ENCODE results near the gene PFDN6.

The PFDN6 gene

DNA sequence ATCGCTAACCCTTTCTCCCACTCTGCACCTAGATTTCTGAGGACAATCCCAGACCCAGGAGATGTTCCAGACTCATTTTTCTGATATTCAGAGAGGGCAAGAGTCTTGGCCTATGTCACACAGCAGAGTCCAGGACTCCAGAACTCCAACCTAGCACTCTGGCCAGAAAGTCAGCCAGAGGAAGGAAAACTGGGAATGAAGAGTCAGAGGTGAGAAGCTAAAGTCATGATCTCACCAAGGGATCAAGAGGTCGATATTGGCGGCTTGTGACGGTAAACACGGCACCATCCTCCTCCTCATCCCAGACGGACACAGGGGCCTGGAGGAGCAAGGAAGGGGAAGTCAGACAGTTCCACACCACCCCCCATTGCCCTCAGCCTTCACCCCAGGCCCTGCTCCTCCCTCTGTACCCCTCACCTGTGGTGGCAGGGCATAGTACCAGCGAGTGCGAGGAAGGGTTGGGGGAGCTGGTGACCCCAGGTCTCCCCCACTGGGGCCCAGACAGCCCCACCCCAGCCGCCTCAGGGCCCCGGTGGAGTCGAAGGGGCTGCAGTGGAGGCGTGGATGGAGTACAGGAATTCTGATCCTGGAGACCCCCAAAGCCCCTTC lies 7.5 kb downstream of the PFDN6 start:
- Histone ChIP-seq H3K36me3 (peaks cover 73% of the 10 kb centered on the region), H3K27me3 (no peaks in the 10 kb centered on the region), H3K27ac (peak overlapping the region; percentile 98), H3K4me1 (ENCODE audit: control insufficient read depth in 1 of 2, insufficient read depth in 1 of 2, low read depth in 1 of 2, low read length in 1 of 2) (peaks cover 33 to 38% of the 10 kb centered on the region in 2 experiments), H3K9me3 (no peaks in the 10 kb centered on the region), H3K4me3 (ENCODE audit: low read depth in 1 of 2, low read length in 1 of 2) (peak overlapping the region; percentile 86 to 90)
- TF ChIP-seq, protein P1, sequence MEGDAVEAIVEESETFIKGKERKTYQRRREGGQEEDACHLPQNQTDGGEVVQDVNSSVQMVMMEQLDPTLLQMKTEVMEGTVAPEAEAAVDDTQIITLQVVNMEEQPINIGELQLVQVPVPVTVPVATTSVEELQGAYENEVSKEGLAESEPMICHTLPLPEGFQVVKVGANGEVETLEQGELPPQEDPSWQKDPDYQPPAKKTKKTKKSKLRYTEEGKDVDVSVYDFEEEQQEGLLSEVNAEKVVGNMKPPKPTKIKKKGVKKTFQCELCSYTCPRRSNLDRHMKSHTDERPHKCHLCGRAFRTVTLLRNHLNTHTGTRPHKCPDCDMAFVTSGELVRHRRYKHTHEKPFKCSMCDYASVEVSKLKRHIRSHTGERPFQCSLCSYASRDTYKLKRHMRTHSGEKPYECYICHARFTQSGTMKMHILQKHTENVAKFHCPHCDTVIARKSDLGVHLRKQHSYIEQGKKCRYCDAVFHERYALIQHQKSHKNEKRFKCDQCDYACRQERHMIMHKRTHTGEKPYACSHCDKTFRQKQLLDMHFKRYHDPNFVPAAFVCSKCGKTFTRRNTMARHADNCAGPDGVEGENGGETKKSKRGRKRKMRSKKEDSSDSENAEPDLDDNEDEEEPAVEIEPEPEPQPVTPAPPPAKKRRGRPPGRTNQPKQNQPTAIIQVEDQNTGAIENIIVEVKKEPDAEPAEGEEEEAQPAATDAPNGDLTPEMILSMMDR (IDR thresholded peaks at IDR 0.05): no peak

DNA sequence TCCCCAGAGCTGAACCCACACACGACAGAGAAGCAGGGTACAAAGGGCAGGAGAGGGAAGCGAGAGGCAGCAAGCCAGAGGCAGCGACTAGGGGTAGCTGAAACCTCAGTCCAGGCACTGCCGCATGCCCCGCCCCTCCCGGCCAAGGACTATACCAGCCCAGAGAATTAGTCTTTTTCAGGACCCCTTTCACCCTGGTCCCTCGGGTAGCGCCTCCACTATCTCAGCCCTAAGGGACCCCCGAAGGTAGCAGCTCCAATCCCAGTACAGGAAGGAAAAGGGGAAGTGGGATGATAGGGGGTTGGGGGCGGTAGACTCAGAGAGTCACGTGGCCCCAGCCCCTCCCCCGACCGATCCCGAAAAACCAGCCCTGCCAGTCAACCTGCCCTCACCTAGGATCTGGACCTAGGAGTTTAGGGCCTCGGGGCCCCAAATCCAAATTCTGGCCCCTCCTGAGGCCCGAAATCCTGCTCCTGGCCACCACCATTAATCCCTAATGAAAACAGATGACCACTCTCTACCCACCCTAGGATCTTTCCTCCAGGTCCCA lies 8.1 kb downstream of the PFDN6 start:
- H3K27me3 ChIP-seq: no peaks in the 10 kb centered on the region
- peak overlapping the region; percentile 86 to 90 for H3K4me3 ChIP-seq (ENCODE audit: low read depth in 1 of 2, low read length in 1 of 2)
- TF ChIP-seq, protein P1 (IDR thresholded peaks at IDR 0.05): no peak
- H3K27ac ChIP-seq: peak overlapping the region; percentile 98
- no peaks in the 10 kb centered on the region for H3K9me3 ChIP-seq
- peaks cover 73% of the 10 kb centered on the region for H3K36me3 ChIP-seq
- peaks cover 33 to 38% of the 10 kb centered on the region in 2 experiments for H3K4me1 ChIP-seq (ENCODE audit: control insufficient read depth in 1 of 2, insufficient read depth in 1 of 2, low read depth in 1 of 2, low read length in 1 of 2)

DNA sequence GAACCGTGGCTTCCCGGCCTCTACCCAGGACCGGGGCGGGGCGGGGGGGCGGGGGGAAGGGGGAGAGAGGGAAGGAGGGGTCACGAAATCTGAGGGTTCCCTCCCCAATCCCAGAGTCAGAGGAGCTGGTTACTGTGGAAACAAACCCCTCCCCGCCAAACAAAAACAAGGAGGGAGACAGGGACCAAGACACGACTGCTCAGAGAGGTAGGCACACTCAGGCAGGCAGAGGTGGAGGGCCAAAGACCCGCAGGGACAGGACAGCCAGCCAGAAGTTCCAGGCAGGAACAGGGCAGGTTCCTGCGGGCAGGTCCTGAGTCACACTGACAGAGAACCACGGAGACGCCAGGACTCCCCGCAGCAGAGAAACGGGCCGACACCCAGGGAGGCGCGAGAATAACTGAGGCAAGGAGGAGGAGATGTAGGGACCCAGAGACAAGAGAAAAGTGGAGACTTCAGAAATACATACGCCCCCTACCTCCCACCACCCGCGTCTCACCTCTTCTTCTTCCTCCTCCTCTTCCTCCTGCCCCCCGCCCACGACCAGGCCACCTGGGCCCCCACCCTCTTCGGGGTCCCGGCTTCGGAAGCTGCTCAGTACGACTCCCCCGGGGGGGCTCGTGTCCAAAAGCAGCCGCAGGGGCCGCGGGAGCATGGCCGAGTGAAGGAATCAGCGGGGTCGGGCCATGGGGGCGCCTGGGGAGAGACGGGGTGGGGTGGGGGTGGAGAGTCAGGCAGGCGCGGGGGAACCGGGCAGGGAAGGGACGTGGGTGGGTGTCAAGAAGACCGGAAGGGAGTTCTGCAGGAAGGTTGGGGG lies 8.8 kb downstream of the PFDN6 start:
- Histone ChIP-seq H3K4me1 (ENCODE audit: control insufficient read depth in 1 of 2, insufficient read depth in 1 of 2, low read depth in 1 of 2, low read length in 1 of 2) (peaks cover 33 to 38% of the 10 kb centered on the region in 2 experiments), H3K4me3 (ENCODE audit: low read depth in 1 of 2, low read length in 1 of 2) (peak overlapping the region; percentile 86 to 90), H3K27ac (peak overlapping the region; percentile 98), H3K36me3 (peaks cover 73% of the 10 kb centered on the region), H3K27me3 (no peaks in the 10 kb centered on the region), H3K9me3 (no peaks in the 10 kb centered on the region)
- TF ChIP-seq, protein P1 (IDR thresholded peaks at IDR 0.05): peak; percentile 5

DNA sequence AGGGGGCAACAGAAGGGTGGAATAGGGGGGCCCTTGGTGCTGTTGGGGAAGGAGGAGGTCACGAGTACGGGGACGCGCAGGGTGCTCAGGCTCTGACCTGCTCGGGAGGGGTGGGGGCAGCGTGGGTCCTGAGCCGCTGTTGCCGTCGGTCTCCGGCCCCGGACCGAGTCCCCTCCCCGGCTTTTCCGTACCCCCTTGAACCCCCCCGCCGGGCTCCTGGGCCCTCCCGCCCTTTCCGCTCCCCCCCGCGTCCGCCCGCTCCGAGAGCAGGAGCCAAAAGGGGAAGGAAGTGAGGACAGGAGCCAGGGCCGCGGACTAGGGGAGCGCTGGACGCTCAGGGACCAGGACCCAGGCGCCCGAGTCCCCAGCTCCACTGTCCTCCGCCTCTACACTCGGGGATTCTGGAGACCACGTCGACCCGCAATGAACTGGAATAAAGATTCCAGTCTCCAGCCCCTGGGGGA lies 9.4 kb downstream of the PFDN6 start, which contains the start of gene RGL2:
Gene RGL2 (minus strand): TSS at position 170 of the 464 bp plus-strand sequence. CDS start 332 bp downstream, outside the sequence.
- Histone ChIP-seq H3K36me3 (peaks cover 73% of the 10 kb centered on the region), H3K27me3 (no peaks in the 10 kb centered on the region), H3K9me3 (no peaks in the 10 kb centered on the region), H3K27ac (peak within 1 kb of the TSS; percentile 98), H3K4me1 (ENCODE audit: control insufficient read depth in 1 of 2, insufficient read depth in 1 of 2, low read depth in 1 of 2, low read length in 1 of 2) (peaks cover 33 to 38% of the 10 kb centered on the region in 2 experiments), H3K4me3 (ENCODE audit: low read depth in 1 of 2, low read length in 1 of 2) (peak within 1 kb of the TSS; percentile 86 to 90)
- TF ChIP-seq, protein P1 (IDR thresholded peaks at IDR 0.05): no peak

DNA sequence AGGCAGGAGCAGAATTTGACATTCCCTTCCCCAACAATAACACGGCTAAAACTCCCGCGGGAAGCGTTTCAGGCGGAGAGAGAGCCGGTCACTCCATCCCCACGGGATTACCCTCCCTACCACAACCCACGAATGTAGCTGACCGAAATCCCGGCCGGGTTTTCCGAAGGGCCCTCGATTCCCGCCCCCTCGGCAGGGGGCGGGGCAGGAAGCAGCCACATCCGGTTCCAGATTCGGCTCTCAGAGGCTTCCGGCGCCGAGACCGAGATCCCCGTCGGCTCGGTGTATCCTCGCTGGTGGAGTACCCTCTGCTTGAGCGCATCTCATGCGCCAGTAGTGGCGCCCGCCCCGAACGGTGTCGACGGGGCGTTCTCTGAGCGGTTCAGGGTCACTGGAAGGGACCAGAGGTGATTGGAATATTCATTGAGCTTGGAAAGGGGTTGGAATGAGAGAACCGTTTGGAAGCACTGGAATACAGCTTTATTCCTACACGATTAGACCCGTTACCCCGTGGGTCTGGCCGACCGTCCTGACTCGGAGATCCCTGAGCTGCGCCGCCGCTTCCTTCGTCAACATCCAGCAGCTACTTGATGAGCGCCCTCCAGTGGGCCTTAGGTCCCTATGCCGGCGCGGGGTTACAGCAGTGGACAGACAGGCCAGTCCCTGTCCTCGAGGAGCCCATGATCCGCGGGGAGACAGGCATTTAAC lies 10.0 kb downstream of the PFDN6 start:
- no peaks in the 10 kb centered on the region for H3K9me3 ChIP-seq

More for the DNA sequence above, 10.0 kb downstream of the PFDN6 start:
- Histone ChIP-seq H3K4me1 (ENCODE audit: control insufficient read depth in 1 of 2, insufficient read depth in 1 of 2, low read depth in 1 of 2, low read length in 1 of 2) (peaks cover 33 to 39% of the 10 kb centered on the region in 2 experiments), H3K27ac (peak overlapping the region; percentile 98), H3K27me3 (no peaks in the 10 kb centered on the region), H3K36me3 (peaks cover 73% of the 10 kb centered on the region), H3K4me3 (ENCODE audit: low read depth in 1 of 2, low read length in 1 of 2) (peak overlapping the region; percentile 86 to 90)
- TF ChIP-seq, protein P1 (IDR thresholded peaks at IDR 0.05): peak; percentile 88
